Dermis blood vessel endothelial cell (primary cell): ENCODE data around the gene HSPA2. TPM values are rescaled to one million over a fixed set of nuclear protein-coding genes. Genes with fewer than 3 reads are reported as not detected.
A peak's percentile ranks its signal among the peaks of the same experiment; 100 is the strongest.
"Not testable (repeated sequence)": the region's sequence is repeated elsewhere in the genome, so short reads cannot be mapped to it uniquely, and the experiment has no call there.

Source experiments
- DNase-seq: peaks from one replicate; pipeline ENCODE4 v3.0.0; 2010
- total RNA-seq: library from RNA; depleted of rRNA; stranded (reverse); fragments of >200 nt; gene quantifications from 2 replicates; pipeline ENCODE4 v1.2.3, GENCODE V29; 2014

Gene HSPA2
- total RNA-seq, 1 donor from 2014 or later: 5.4 TPM

DNA sequence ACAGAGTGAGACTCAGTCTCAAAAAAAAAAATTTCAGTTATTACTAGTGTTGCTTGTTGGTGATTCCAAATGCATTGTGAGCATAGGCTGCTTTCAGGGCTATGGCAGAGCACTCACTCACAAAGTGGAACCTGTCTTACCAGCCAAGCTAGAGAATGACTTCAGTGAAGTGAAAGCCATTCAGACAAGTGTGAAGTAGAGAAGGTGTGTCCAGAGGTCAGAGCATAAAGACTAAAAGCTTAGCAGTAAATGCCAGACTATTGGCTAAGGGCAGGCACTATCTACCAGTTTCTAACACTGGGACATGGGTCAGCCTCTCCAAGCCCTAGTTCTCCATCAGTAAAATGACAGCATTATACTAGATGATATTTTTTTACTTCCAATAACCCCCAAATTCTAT, 21.9 kb downstream of the HSPA2 start:
- DNase-seq: no peak

DNA sequence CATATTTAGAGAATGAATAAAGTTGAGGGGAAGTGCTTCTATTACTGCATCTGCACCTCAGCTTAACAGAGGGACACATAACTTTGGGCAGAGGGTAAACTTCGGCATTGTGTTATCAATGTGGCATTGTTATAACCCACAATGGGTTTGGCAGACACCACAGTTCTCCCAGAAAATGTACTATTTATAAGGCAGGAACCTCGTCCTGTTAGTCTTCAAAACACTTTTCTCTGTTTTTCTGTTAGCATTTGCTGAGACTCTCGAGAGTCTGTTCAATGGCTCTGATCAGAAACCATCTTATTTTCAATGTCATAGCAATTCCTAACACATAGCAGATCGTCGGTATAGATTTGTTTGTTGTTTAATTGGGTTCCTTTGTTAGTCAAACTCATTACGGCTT, 23.2 kb downstream of the HSPA2 start:
- no peak for DNase-seq

DNA sequence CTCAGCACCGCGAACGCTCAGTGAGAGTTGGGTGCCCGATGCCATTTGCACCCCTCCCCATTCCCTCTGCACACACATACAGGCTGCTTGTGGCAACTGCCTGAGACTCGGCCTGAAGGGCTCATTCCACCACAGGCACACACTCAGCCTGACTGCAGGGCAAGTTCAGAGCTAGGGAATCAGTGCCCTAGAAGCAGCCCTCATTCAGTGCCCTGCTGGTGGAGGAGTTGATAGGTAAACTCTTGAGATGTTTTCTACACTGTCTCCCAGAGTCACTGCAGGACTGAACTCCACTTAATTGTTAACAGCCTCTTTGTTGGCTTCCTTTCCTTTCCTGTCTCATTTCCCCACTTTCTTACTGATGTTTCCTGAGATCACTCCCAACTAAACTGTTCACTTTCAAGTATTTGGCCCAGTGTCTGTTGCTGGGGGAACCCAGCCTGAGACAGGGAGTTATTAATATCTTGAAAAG, 26.1 kb downstream of the HSPA2 start:
- peak; percentile 69 for DNase-seq

DNA sequence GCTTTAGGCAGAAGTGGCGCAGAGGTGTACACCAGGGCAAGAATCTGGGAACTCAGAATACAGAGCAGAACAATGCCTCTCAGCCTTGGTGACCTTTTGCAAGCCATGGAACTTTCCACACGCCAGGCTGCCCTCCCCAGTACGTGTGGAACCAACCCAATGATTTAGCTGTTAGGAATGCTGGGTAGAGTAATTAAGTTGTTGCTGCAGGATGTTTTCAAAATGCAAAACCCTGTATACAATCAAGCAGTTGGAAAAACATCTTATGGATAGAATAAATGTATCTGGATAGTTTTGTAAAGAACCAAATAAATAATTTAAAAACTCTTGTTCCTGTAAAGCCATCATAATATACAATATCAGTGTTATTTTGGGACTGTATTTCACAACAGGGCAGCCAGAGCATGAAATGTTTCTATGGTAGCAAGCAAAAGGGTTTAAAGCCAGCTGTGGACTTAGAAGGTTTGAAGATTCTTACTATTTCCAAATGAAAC, 28.6 kb downstream of the HSPA2 start:
- peak; percentile 79 for DNase-seq

DNA sequence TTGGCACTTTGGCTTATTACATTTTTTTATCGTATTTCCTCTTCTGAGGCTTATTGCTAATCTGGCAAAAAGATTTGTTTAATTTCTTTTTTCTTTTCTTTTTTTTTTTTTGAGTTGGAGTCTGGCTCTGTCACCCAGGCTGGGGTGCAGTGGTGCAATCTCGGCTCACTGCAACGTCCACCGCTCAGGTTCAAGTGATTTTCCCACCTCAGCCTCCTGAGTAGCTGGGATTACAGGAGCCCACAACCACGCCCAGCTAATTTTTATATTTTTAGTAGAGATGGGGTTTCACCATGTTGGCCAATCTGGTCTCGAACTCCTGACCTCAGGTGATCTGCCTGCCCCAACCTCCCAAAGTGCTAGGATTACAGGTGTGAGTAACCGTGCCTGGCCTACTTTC, 29.1 kb downstream of the HSPA2 start:
- not testable (repeated sequence) for DNase-seq

DNA sequence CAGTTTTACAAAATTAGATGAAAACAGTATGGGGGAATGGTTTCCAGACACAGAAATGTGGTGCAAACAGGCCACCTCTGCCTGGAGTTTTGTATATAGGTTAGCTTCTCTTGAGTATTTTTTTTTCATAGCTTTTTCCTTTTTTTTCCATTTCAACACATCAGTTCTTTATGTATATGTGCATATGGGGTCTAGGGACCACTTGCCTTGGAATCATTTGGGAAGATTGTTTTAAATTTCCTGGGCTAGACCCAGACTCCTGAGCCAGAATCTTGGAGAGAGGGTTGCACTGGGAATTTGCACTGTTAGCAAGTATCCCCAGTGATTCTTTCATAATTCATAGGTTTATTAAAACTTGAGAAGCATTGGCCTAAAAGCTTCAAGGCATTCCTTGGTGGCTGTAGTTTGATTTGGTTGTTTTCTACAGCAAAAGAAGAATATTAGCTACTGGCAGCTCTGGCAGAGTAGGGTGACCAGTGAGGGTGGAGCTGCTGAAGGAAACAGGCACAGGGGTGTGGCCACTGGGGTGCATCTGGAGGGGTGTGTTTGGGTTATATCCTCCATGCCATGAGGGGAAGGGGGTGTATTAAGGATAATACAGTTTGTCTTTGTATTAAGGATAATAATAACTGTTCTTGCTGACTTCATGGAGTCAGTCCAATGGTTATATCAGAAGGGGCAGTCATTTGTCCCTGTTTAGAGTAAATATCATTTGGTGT, 32.0 kb downstream of the HSPA2 start:
- no peak for DNase-seq

DNA sequence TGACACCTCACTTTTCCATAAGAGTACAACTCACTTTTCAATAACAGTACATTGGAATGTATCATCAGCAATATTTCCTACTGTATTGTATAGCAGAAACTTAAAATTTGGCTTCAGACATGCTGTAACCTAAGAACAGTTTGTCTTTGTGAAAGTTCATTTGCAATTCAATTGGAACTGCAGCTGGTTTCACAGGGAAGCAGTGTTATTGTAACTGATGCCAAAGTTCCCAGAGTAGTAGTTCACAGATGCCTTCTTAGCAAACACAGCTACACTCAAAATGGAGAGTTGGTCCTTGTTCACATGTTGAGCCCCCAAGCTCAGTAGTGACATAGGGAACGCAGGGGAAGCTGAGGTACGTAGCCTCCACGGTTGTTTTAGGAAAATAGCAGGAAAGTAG, 32.6 kb downstream of the HSPA2 start:
- no peak for DNase-seq

DNA sequence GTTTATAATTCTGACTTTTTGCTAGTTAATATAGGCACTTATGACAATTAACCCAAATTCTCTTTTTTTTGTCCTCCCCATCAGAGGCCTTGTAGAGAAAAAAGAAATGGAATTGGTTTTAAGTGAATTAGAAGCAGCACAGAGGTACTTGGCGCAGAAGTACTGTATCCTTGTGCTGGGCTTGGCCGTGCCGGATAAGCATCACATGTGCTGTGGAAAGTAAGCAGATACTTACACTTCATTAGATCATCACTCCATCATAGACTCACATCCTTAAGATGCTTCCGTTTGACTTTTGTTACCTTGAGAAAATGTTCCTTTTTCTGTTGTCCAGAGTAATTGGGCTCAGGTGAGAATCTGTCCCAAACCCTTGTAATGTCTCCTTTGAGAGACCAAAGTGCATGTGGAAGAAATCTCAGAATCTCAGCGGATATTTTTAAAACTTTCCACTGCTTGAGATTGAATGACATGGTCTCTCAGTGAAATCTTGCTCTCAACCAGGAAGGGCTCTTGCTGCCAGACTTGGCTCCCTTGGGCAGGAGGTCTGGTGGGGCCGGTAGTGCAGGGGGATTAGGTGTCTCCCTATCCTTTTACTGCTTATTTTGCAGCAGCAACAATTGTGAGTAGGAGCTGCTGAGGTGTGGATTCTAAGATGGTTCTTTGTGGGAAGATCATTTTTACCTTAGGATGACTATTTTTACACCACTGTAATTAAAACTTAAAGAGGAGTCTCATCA, 34.0 kb downstream of the HSPA2 start:
- no peak for DNase-seq

DNA sequence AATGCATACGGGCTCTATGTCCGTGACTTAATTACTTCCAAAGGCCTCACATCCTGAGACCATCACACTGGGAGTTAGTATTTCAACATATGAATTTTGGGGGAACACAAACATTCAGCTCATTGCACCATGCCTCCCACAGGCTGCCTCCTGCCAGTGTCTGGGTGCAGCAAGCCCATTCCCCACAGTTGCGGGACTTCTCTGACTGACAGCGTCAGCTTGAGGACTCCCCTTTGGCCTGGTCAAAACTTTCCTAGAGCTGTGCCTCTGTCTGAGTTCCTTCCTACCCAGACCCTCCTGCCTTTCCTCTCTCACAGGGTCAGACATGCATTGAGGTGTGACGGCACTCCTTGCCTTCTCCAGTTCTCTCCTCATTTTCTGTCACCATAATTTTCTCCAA, 36.7 kb downstream of the HSPA2 start:
- no peak for DNase-seq

DNA sequence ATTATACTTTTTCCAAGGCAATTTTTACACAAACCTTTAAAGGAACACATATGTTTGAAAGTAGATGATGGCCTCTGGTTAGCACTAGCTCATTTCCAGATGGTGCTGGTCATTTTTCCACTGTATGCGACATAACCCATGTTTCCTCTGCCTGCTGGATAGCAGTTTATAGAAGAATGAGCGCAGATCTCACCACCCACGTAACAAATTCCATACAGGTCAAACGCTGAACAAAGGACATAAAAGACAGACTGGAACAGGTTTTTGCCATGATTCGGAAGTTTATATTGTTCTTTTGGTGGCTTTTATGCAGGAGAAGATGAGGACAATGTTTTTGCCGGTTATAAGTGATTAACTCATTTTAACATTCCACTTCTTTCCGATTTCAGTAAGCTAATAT, 39.9 kb downstream of the HSPA2 start:
- DNase-seq: peak; percentile 54

DNA sequence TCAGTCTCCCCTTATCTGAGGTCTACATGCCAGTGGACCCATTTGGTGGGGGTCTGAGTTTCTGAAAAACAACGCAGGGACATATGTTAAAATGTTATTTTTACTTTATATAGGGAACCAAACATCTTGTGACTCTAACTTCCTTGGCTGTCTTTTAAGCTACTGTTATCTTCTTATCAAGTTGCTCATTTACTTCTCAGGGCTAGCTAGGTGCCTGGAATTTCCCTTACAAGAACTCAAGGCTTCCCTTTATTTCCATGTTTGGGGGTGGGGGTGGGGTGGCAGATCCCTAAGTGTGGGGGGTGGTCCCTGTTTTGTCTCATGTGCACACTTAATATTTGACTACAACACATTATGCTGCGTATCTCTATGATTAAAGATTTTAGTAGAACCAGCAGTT, 40.8 kb downstream of the HSPA2 start:
- DNase-seq: no peak

DNA sequence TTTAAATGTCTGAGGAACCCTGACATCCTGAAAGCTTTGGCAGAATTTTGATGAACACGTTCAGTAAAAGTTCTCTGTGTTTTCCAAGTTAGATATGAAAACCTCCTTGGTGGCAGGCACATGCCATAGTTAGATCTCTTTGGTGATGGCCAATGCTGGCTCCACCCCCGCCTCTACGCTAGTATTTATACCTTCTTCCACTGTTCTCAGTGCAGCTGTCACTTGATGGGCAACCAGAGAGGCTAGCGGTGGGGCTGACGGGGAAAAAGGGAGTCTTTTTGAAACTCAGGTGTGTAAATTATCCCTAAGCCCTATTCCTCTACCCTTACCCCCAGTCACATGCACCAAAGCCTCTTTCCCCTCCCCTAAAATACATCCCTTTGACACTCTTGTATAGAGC, 41.3 kb downstream of the HSPA2 start:
- no peak for DNase-seq

DNA sequence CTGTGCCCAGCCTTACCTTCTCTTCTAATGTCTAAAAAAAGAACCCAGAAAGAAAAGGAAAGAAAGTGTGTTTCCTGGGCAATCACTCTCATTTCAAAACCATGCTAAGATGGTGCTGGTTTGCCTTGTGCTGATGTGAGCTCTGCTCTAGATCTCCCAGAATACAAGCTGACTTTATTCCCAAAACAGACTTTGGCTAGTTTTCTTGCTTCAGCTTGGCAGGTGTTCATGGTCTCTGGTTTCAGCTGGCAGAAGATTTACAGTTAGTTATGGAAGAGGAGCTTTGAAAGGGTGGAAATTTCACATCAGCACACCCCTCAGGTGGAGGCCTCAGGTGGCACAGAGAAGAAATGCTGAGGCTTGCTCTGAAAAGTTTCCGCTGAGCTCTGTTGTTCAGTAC, 43.6 kb downstream of the HSPA2 start:
- DNase-seq: no peak

DNA sequence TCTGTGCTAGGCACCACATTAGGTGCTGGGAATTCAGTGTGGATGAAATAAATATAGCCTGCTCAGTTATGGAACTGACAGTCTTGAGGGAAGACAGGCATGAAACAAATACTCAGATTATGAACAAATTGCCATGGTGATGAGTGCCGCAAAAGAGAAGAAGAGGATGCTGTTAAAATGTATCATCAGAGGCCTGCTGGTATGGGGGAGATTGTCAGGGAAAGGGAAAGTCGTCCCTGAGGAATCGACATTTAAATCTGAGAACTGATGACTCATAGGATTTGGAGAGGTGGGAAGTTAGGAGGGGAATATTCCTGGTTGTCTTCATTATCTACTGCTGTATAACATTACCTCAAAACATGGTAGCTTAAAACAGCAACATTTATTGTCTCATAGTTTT, 51.3 kb downstream of the HSPA2 start:
- no peak for DNase-seq

Other genes starting within 250 kb of the HSPA2 start
- 0.34 and 0.56 TPM in 2 replicates for gene ESR2, start 246.4 kb upstream of the HSPA2 start, total RNA-seq
- 39.8 and 112 TPM in 2 replicates for gene MTHFD1, start 152.4 kb upstream of the HSPA2 start, total RNA-seq
- 0.47 and 0.68 TPM in 2 replicates for gene AKAP5, start 75.2 kb upstream of the HSPA2 start, total RNA-seq
- gene ZBTB25, start 36.9 kb upstream of the HSPA2 start, total RNA-seq: 3.4 and 4.1 TPM in 2 replicates
- gene ZBTB1, start 36.0 kb upstream of the HSPA2 start, total RNA-seq: 52.8 and 61.3 TPM in 2 replicates
- 0.68 and 1.3 TPM in 2 replicates for gene PPP1R36, start 9.2 kb downstream of the HSPA2 start, total RNA-seq
- 9.2 and 9.4 TPM in 2 replicates for gene PLEKHG3, start 163.7 kb downstream of the HSPA2 start, total RNA-seq